GM12892 (cell line): Measurements from ENCODE around the gene RABGEF1.

Source experiments
- POLR2A ChIP-seq: IDR thresholded peaks from 2 replicates; pipeline ENCODE4 v1.6.1; 2011; ENCODE audit warnings: low read depth, low read length, control low read depth
- POLR2AphosphoS5 ChIP-seq: IDR thresholded peaks from 2 replicates; pipeline ENCODE4 v1.6.1; 2011; ENCODE audit warnings: low read depth, low read length, control low read depth
- TAF1 ChIP-seq: IDR thresholded peaks from 2 replicates; pipeline ENCODE4 v1.6.1; 2011; ENCODE audit warnings: low read depth, mild to moderate bottlenecking, control low read depth, low read length, borderline replicate concordance

- TF ChIP-seq POLR2A: no peak
- TF ChIP-seq TAF1: no peak
- no peak for TF ChIP-seq POLR2AphosphoS5
These were observed 25.5 kb downstream of the RABGEF1 start for GRCh38 chr7:66766041-66766440.
